Right lobe of liver (tissue), 6 donors: ENCODE results near the gene JAG1. TPM values are rescaled to one million over a fixed set of nuclear protein-coding genes. Genes with fewer than 3 reads are reported as not detected.

ENCODE experiments used
- ATAC-seq, 4 donors: fragments of 200-7000 bp; cut with Tn5 transposase; one replicate each; pipeline ENCODE4 v1.9.1; 2020; ENCODE audit warnings: mild to moderate bottlenecking in 4 of 4, moderate library complexity in 4 of 4
- DNase-seq, 3 donors: peaks; one replicate each; pipeline ENCODE4 v3.0.0-alpha.2; 2020
- H3K27ac ChIP-seq, 3 donors: fragments of 200-600 bp; one replicate each; pipeline ENCODE4 v1.8.0; 2022
- H3K27me3 ChIP-seq, 2 donors: fragments of 200-600 bp; one replicate each; pipeline ENCODE4 v1.8.0; 2022
- H3K36me3 ChIP-seq, 4 donors: fragments of 200-600 bp; sonication (generic) in 1 of 4; one replicate each; pipeline versions ENCODE4 v1.5.1 to v1.8.0; 2017 to 2022; ENCODE audit warnings: control low read depth in 1 of 4
- H3K4me1 ChIP-seq, 4 donors: fragments of 200-600 bp; sonication (generic) in 1 of 4; one replicate each; pipeline versions ENCODE4 v1.5.1 to v1.8.0; 2017 to 2022; ENCODE audit warnings: control low read depth in 1 of 4
- H3K4me3 ChIP-seq, 3 donors: fragments of 200-600 bp; one replicate each; pipeline ENCODE4 v1.8.0; 2022
- H3K9me3 ChIP-seq, 4 donors: fragments of 200-600 bp; sonication (generic) in 1 of 4; one replicate each; pipeline versions ENCODE4 v1.5.1 to v1.8.0; 2017 to 2022; ENCODE audit warnings: control low read depth in 1 of 4
- CTCF ChIP-seq, 4 donors: fragments of 200-600 bp in 3 of 4; fragments of 450-650 bp in 1 of 4; IDR thresholded peaks; one replicate each; pipeline versions ENCODE4 v1.5.1 to v1.8.0; 2016 to 2022; ENCODE audit warnings: antibody characterized with exemption in 4 of 4, mild to moderate bottlenecking in 2 of 4
- POLR2A ChIP-seq: fragments of 450-650 bp; IDR thresholded peaks from one replicate; pipeline ENCODE4 v1.6.1; 2017; ENCODE audit warnings: antibody characterized with exemption, mild to moderate bottlenecking
- WGBS: methylation state at CpG from one replicate; pipeline ENCODE4 v1.1.6; 2018; ENCODE audit warnings: low coverage, low lambda C conversion rate; ENCODE audit not compliant: insufficient coverage; ENCODE audit errors: missing lambda C conversion rate; 5-methylcytosine and 5-hydroxymethylcytosine counted together
- intact Hi-C, 2 donors: fragments of 100-400 bp; cut with DNase I; formaldehyde crosslinking; loops; one replicate each; pipeline versions ENCODE4 v1.11.2 to v1.14.1; 2022
- total RNA-seq, 6 experiments: library from RNA; depleted of rRNA in 2 of 6; stranded (reverse); fragments of >200 nt in 2 of 6; fragmentation: NEBNext Ultra II Directional in 3 of 6; extraction: Animal tissue kit (Norgen Biotek cat#: 25700) in 3 of 6; gene quantifications; one replicate each; pipeline versions ENCODE4 v1.1.0 to v1.2.4, GENCODE V29; 2016 to 2023
- donor health status: DM: no; HTN: yes; CAD: no.
- donor health status: DM: no; HTN: no; CAD: no.
- donor health status: DM: no; HTN: no; CAD: no.
- donor health status: DM: no; HTN: yes; CAD: no.
- donor health status: DM: no; HTN: yes; CAD: no.

Gene JAG1
- total RNA-seq, 6 experiments from 2014 or later, result 3.1 to 8.5 (median 6.7) TPM

- Histone ChIP-seq H3K27ac (peak overlapping the region in 1 of 3 donors; percentile 56), H3K27me3 (no peaks in the 10 kb centered on the region), H3K9me3 (no peaks in the 10 kb centered on the region), H3K4me1 (peaks cover 0 to 43% (median 22%) of the 10 kb centered on the region in 4 donors), H3K4me3 (no peak overlapping the region), H3K36me3 (no peaks in the 10 kb centered on the region)
- ATAC-seq, result no peak
- TF ChIP-seq POLR2A (no peak), CTCF (IDR thresholded peaks at IDR 0.05) (no peak)
- no peak for DNase-seq
- 74% methylated on average over 3 of the region's 3 CpGs for WGBS
- intact Hi-C loops, result no loop called here
These were observed 36.1 kb upstream of the JAG1 start for GRCh38 chr20:10709916-10710315.

- intact Hi-C loops, result no loop called here
- Histone ChIP-seq H3K36me3 (no peaks in the 10 kb centered on the region), H3K9me3 (no peaks in the 10 kb centered on the region), H3K27me3 (no peaks in the 10 kb centered on the region), H3K27ac (peak overlapping the region in 2 of 3 donors; percentile 4 to 56), H3K4me1 (peaks cover 0 to 43% (median 22%) of the 10 kb centered on the region in 4 donors), H3K4me3 (no peak overlapping the region)
- peak; percentile 78 to 89 (median 86) for ATAC-seq
- no peak for DNase-seq
- TF ChIP-seq POLR2A, result no peak
- no peak for TF ChIP-seq CTCF (IDR thresholded peaks at IDR 0.05)
- WGBS, result 67% methylated on average over 7 of the region's 7 CpGs
These were observed 34.8 kb upstream of the JAG1 start for GRCh38 chr20:10708351-10709185.

GRCh38 chr20:10707791-10708190 is 34.0 kb upstream of the JAG1 start:
- intact Hi-C loops, result no loop called here
- H3K9me3 ChIP-seq, result no peaks in the 10 kb centered on the region
- no peaks in the 10 kb centered on the region for H3K36me3 ChIP-seq
- H3K27me3 ChIP-seq, result no peaks in the 10 kb centered on the region
- TF ChIP-seq POLR2A, result no peak
- TF ChIP-seq CTCF (IDR thresholded peaks at IDR 0.05), result no peak
- DNase-seq, result no peak
- peak overlapping the region in 1 of 3 donors; percentile 15 for H3K27ac ChIP-seq
- WGBS, result 88% methylated on average over 1 of the region's 1 CpG
- H3K4me3 ChIP-seq, result no peak overlapping the region
- peaks cover 0 to 43% (median 22%) of the 10 kb centered on the region in 4 donors for H3K4me1 ChIP-seq
- no peak for ATAC-seq

DNA sequence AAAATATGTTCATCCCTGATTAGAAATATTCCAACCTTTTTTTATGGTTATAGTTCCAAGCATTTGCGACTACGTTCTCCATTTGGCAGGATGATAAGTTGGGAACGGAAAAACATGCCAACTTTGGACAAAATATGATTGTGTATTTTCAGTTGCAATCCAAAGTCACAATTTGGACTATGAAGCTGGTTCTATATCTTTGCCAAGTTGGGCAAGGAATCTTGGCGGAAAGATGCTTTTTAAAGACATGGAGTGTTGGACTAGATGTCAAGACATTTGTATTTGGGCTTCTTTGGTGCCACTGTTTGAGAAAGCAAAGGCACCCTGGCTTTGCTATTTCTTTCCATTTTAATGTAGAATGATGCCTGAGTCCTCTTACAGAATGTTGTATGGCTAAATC is 33.3 kb upstream of the JAG1 start:
- H3K27ac ChIP-seq, result no peak overlapping the region
- no peaks in the 10 kb centered on the region for H3K9me3 ChIP-seq
- no peaks in the 10 kb centered on the region for H3K36me3 ChIP-seq
- 82% methylated on average over 4 of the region's 4 CpGs for WGBS
- no peaks in the 10 kb centered on the region for H3K27me3 ChIP-seq
- TF ChIP-seq POLR2A (no peak), CTCF (IDR thresholded peaks at IDR 0.05) (no peak)
- no peak overlapping the region for H3K4me3 ChIP-seq
- peaks cover 0 to 40% (median 22%) of the 10 kb centered on the region in 4 donors for H3K4me1 ChIP-seq
- intact Hi-C loops, result no loop called here
- ATAC-seq, result no peak
- no peak for DNase-seq
